ENCODE measurements around the gene CBLB. TPM values are rescaled to one million over a fixed set of nuclear protein-coding genes. Genes with fewer than 3 reads are reported as not detected.
A peak's percentile ranks its signal among the peaks of the same experiment; 100 is the strongest.

CBLB gene
- total and polyA plus RNA-seq, 2 donors (not counting 1 experiment from before 2014, with no cell fraction given), result 26.9 to 28.5 TPM

DNA sequence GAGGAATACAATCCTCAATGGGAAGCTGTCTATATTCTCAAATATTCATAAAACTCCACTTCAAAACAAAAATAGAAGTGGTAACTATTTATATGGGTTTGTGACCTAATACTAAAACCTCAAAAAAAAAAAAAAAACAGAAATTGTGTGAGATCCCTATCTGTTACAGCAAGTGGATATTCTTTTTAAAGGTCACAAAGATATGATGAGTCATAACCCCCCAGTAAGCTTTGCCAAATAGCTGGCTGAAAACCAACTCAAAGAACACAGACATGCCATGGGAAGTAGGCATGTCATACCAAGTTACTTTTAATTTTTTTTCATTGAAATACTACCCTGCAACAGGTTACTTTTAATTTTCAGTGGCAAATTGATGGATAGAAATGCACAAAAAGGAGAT lies 62.5 kb downstream of the CBLB start:
- Histone ChIP-seq H4K20me1 (ENCODE audit: control insufficient read depth, extremely low read depth, insufficient read depth, low read length) (no peaks in the 10 kb centered on the region), H3K27ac (ENCODE audit: insufficient read depth, low read length) (no peak overlapping the region), H3K36me3 (ENCODE audit: control insufficient read depth, insufficient read depth, low read length) (no peaks in the 10 kb centered on the region), H3K9me3 (ENCODE audit: control insufficient read depth, insufficient read depth, low read depth, low read length) (no peaks in the 10 kb centered on the region), H3K4me1 (ENCODE audit: control insufficient read depth, extremely low read depth, insufficient read depth, low read length) (peaks cover 2% of the 10 kb centered on the region), H3K79me2 (ENCODE audit: control insufficient read depth, insufficient read depth, low read length) (peaks cover 2% of the 10 kb centered on the region), H3K9ac (ENCODE audit: insufficient read depth, low read length) (no peak overlapping the region), H3K27me3 (ENCODE audit: control insufficient read depth, insufficient read depth, low read length) (no peaks in the 10 kb centered on the region), H3K4me3 (replicated peaks in 1 of 4; ENCODE audit: control extremely low read depth in 1 of 4, insufficient read depth in 1 of 4, low read depth in 3 of 4, low read length in 4 of 4) (no peak overlapping the region), H3K4me2 (ENCODE audit: extremely low read depth, insufficient read depth, low read length) (no peak overlapping the region), H2AFZ (ENCODE audit: low read length) (no peak overlapping the region)
- DNase-seq (ENCODE audit: low read depth in 2 of 2), result peak; percentile 61 to 75
- TF ChIP-seq, protein P1, sequence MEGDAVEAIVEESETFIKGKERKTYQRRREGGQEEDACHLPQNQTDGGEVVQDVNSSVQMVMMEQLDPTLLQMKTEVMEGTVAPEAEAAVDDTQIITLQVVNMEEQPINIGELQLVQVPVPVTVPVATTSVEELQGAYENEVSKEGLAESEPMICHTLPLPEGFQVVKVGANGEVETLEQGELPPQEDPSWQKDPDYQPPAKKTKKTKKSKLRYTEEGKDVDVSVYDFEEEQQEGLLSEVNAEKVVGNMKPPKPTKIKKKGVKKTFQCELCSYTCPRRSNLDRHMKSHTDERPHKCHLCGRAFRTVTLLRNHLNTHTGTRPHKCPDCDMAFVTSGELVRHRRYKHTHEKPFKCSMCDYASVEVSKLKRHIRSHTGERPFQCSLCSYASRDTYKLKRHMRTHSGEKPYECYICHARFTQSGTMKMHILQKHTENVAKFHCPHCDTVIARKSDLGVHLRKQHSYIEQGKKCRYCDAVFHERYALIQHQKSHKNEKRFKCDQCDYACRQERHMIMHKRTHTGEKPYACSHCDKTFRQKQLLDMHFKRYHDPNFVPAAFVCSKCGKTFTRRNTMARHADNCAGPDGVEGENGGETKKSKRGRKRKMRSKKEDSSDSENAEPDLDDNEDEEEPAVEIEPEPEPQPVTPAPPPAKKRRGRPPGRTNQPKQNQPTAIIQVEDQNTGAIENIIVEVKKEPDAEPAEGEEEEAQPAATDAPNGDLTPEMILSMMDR (conservative IDR thresholded peaks at IDR 0.05 in 1 of 2, IDR thresholded peaks at IDR 0.05 in 1 of 2; ENCODE audit: low read depth in 1 of 2, low read length in 2 of 2), result no peak
- no peak for TF ChIP-seq EZH2 (IDR thresholded peaks at IDR 0.05; ENCODE audit: low read length, missing control alignments)

DNA sequence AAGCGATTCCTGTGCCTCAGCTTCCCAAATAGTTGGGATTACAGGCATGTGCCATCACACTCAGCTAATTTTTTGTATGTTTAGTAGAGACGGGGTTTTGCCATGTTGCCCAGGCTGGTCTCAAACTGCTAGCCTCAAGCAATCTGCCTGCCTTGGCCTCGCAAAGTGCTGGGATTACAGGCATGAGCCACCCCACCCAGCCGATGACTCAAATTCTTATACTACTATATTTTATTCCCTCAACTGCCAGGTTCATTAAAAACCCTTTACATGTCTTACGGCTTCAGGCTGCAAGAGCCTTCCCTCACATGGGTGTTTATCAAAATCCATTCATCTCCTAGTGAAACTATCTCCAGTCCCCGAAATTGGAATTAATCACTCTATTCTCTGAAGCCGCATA lies 63.4 kb downstream of the CBLB start:
- no peak overlapping the region for H3K4me2 ChIP-seq (ENCODE audit: extremely low read depth, insufficient read depth, low read length)
- no peaks in the 10 kb centered on the region for H4K20me1 ChIP-seq (ENCODE audit: control insufficient read depth, extremely low read depth, insufficient read depth, low read length)
- no peak overlapping the region for H3K27ac ChIP-seq (ENCODE audit: insufficient read depth, low read length)
- no peaks in the 10 kb centered on the region for H3K27me3 ChIP-seq (ENCODE audit: control insufficient read depth, insufficient read depth, low read length)
- peaks cover 2% of the 10 kb centered on the region for H3K4me1 ChIP-seq (ENCODE audit: control insufficient read depth, extremely low read depth, insufficient read depth, low read length)
- no peak overlapping the region for H2AFZ ChIP-seq (ENCODE audit: low read length)
- TF ChIP-seq EZH2 (IDR thresholded peaks at IDR 0.05; ENCODE audit: low read length, missing control alignments), result no peak
- TF ChIP-seq, protein P1 (conservative IDR thresholded peaks at IDR 0.05 in 1 of 2, IDR thresholded peaks at IDR 0.05 in 1 of 2; ENCODE audit: low read depth in 1 of 2, low read length in 2 of 2), result no peak
- no peaks in the 10 kb centered on the region for H3K36me3 ChIP-seq (ENCODE audit: control insufficient read depth, insufficient read depth, low read length)
- H3K4me3 ChIP-seq (replicated peaks in 1 of 4; ENCODE audit: control extremely low read depth in 1 of 4, insufficient read depth in 1 of 4, low read depth in 3 of 4, low read length in 4 of 4), result no peak overlapping the region
- no peak overlapping the region for H3K9ac ChIP-seq (ENCODE audit: insufficient read depth, low read length)
- peaks cover 2% of the 10 kb centered on the region for H3K79me2 ChIP-seq (ENCODE audit: control insufficient read depth, insufficient read depth, low read length)
- DNase-seq (ENCODE audit: low read depth in 2 of 2), result no peak
- H3K9me3 ChIP-seq (ENCODE audit: control insufficient read depth, insufficient read depth, low read depth, low read length), result no peaks in the 10 kb centered on the region

DNA sequence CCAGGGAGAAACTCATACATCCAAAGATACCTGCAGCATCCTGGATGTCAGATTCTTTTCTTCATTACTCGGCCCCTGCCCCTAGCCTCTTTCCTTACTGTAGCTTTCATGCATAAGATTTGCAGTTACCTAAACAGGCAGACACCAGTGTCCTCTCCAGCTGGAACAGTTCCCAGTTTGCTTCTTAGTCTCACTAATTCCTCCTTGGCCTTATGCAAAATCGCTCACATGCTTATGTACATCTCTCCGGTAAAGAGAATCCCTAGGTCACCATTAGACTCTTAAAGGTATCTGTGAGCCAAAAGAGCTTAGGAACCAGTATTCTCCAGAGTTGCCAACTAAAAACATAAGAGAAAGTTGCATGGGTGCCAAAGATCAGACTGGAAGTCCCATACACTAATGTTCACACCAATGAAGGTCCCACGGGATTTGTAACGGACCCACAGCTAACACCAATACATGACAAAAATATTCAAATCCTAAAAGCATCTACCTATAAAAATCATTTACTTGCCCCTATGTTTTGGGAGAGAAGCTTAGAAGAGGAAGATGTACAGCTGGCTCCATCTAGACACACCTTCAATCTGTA lies 66.6 kb downstream of the CBLB start:
- Histone ChIP-seq H3K9me3 (ENCODE audit: control insufficient read depth, insufficient read depth, low read depth, low read length) (no peaks in the 10 kb centered on the region), H3K27me3 (ENCODE audit: control insufficient read depth, insufficient read depth, low read length) (no peaks in the 10 kb centered on the region), H3K4me1 (ENCODE audit: control insufficient read depth, extremely low read depth, insufficient read depth, low read length) (peaks cover 2% of the 10 kb centered on the region), H3K27ac (ENCODE audit: insufficient read depth, low read length) (no peak overlapping the region), H2AFZ (ENCODE audit: low read length) (no peak overlapping the region), H3K4me2 (ENCODE audit: extremely low read depth, insufficient read depth, low read length) (no peak overlapping the region), H3K36me3 (ENCODE audit: control insufficient read depth, insufficient read depth, low read length) (no peaks in the 10 kb centered on the region), H3K4me3 (replicated peaks in 1 of 4; ENCODE audit: control extremely low read depth in 1 of 4, insufficient read depth in 1 of 4, low read depth in 3 of 4, low read length in 4 of 4) (no peak overlapping the region), H3K79me2 (ENCODE audit: control insufficient read depth, insufficient read depth, low read length) (peaks cover 5% of the 10 kb centered on the region), H4K20me1 (ENCODE audit: control insufficient read depth, extremely low read depth, insufficient read depth, low read length) (no peaks in the 10 kb centered on the region), H3K9ac (ENCODE audit: insufficient read depth, low read length) (no peak overlapping the region)
- no peak for DNase-seq (ENCODE audit: low read depth in 2 of 2)
- TF ChIP-seq, protein P1 (conservative IDR thresholded peaks at IDR 0.05 in 1 of 2, IDR thresholded peaks at IDR 0.05 in 1 of 2; ENCODE audit: low read depth in 1 of 2, low read length in 2 of 2), result no peak
- TF ChIP-seq EZH2 (IDR thresholded peaks at IDR 0.05; ENCODE audit: low read length, missing control alignments), result no peak
